HG03039 (cell line): Measurements from ENCODE around the gene PRKCD.

Source experiments
- ATAC-seq: cut with Tn5 transposase; IDR thresholded peaks from one replicate; pipeline ENCODE4 v1.9.1; 2021; ENCODE audit warnings: mild to moderate bottlenecking, moderate library complexity; ENCODE audit not compliant: unreplicated experiment

Gene PRKCD

GRCh38 chr3:53229606-53230005 is 68.6 kb downstream of the PRKCD start:
- ATAC-seq, result no peak

GRCh38 chr3:53230041-53230621 is 69.1 kb downstream of the PRKCD start:
- ATAC-seq, result no peak

- no peak for ATAC-seq
These were observed 69.8 kb downstream of the PRKCD start for GRCh38 chr3:53230789-53231188.

DNA sequence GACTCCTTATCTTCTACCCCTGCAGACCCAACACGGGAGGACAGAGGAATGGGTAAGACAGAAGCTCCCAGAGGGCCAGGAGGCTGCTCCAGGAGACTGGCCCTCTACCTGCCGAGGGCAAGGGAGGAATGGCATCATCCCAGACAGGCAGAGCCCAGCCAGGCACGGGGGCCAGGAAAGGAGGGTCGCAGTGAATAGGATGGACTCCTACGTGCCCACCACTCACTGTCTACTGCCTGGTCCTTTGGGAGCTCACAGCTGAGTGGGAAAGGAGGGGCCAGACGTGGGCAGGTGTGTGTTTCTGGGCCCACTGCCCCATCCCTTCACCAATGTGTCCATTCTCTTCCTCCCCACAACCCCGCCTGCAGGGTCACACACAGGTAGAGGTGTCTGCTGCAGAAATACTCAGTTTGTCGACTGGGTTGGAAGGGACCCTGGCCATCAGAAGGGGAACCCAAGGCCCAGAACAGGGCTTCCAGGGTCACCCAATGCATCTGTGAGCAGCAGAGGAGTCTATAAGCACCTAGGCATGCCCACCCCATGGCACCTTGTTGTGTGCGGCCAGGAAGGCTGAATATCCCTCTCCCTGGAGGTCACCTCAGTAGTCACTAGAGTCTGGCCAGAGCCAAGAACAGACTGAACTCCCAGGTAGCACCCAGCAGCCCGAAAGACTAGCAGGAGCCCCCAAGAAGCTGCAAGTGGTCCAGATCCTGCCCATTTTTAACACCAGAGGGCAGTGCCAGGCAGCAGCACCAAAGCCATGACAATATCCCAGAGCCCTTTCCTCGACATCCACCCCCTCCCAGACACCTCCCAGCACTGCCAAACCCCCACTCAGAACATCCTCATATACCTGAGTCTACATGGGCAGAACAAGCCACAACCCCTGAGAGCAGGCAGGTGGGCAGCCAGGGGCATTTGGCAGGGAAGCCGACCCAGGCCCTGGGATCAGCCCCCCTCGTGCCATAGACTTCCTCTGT is 70.8 kb downstream of the PRKCD start:
- ATAC-seq, result no peak

DNA sequence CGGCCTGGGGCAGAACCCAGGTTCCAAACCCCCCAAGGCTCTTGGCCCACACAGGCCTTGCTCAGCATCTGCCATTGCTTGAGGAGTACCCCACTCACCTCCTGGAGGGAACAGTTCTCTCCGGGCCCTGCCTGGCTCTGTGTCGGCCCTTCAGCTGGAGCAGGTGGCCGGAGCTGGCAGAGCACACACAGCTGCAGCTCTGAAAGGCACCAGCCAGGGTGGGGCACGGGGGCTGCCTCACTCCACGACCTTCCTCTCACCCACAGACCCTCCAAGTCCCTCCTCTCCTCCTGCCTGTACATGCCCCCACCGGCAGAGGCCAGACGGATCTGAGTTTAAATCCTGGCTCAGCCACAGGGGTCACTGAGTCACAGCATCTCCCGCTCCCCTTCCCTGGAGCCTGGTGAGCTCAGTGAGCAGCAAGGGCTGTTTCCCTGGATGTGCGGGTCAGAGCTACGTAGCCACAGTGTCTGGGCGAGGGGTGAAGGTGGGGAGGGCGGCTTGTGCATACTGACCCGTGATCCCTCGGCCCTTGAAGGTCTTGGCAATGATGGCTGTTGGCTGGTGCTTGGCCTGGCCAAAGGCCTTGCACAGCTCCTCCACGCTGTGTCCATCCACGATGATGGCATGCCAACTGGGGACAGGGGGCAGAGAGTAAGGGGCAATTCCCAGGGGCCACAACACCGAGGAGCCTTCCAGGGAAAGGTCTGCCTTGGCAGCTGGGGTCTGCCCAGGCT is 71.8 kb downstream of the PRKCD start:
- ATAC-seq, result no peak

DNA sequence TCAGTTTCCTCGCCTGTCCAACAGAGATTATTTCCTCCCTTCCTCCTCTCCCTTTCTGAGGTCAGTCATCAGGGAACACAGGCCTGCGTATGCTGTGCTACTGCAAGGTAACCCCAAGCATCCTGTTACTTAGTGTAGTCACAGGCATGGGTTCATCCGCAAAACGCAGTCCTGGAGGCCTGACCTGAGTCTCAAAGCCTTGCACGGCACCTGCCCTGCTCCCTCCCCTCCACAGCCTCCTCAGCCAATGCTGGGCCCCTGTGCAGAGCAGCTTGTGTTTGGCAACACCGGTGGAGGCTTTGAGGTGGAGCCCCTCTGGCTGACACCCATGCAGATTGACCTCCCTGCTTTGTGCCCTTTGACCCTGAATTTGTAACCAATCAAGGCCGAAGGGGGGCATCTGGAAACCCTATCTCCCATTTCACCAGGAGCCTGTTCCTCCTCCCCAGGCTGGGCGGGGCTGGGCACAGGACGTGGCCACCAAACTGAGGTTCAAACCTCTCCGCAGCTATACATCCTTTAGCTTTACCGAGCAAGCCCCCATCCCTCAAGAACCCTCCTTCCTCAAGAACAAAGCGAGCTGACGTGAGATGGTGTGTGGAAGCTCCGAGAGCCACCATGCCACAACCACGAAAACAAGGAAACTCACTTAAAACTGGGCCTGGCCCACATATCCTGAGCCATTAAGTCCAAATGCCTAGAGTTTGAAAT is 73.3 kb downstream of the PRKCD start:
- no peak for ATAC-seq

DNA sequence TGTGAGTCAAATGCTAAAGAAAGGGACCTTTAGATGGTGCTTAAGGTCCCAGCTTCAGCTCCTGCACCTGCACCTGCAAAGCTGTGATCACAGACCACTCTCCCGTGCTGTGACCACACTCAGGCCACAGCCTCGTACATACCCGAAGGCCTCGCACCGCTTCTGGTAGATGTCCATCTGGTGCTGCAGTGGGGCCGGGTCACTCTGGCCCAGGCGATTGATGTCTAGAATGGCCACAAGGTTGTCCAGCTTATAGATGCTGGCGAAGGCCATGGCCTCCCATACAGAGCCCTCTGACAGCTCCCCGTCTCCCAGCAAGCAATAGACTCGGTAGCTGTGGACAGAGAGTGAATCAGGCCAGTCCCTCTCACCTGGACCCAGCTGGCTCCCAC is 73.8 kb downstream of the PRKCD start:
- no peak for ATAC-seq

- ATAC-seq, result no peak
These were observed 74.5 kb downstream of the PRKCD start for GRCh38 chr3:53235545-53235944.

- ATAC-seq, result no peak
These were observed 75.3 kb downstream of the PRKCD start for GRCh38 chr3:53236112-53236841.

- no peak for ATAC-seq
These were observed 77.2 kb downstream of the PRKCD start for GRCh38 chr3:53238051-53238850.

DNA sequence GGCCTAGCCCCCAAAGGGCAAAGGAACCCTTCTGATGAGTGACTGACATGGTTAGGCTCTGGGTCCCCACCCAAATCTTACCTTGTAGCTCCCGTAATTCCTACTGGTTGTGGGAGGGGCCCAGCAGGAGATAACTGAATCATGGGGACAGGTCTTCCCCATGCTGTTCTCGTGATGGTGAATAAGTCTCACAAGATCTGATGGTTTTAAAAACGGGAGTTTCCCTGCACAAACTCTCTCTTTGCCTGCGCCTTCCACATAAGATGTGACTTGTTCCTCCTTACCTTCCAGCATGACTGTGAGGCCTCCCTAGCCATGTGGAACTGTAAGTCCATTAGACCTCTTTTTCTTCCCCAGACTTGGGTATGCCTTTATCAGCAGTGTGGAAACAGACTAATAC is 77.9 kb downstream of the PRKCD start:
- no peak for ATAC-seq

GRCh38 chr3:53239800-53240199 is 78.8 kb downstream of the PRKCD start:
- no peak for ATAC-seq

DNA sequence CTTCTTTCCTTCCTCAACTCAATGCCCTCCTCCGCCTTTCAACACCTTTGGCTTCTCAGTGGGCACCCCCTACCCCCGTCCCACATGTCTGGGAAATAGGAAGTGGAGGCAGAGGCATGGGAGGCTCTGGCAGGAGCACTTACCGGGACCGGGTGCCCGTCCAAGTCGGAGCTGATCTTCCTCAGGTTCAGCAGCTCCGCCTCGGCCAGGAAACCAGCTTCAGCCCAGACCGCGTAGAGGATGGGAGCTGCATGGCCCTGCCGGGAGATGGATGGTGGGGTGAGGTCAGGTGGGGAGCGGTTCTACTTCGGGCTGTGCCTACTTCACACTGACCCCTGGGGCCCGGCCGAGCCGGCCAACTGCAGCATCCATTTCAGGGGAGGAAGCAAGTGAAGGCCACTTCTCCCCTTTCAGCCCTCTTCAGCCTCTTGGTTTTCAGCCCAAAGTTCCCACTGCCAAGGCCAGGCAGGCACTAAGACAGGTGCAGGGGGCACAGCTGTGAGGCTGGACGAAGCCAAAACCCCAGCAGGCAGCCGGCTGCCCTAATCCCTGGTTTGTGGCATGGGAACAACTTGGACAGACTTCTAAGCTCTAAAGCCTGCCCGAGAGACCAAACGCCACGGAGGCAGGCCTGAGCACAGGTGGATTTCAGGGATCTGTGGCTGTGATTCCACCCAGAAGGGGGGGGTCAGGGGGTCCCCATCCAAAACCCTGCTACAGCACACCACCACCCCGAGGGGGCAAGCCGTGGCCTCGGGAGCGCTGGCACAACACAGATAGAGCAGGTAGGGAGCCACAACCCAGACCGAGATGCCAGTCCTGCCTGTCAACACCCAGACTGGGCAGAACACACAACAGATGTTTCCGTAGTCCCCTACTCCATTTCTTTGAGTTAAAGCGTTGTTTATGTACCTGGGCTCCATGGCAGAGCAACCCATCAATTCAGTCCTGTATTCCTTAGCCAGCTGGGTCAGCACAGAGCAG is 80.3 kb downstream of the PRKCD start:
- no peak for ATAC-seq

DNA sequence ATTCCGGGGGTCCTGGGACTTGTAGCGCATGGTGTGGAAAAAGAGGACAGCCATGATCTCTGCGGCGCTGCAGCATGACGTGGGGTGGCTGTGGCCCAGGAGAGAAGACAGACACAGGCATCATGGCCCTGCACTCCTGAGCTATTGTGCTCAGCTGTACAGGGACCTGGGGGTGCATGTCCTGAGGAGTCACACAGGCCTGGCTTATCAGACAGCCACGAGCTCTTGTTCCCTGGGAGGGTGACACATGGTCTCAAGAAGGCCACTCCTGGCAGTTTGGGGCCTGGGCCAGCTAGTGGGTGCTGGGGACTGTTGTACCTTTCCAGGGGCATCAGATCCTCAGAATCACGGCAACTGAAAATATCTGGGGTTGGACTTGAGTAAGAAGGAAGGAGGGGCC is 81.1 kb downstream of the PRKCD start:
- ATAC-seq, result no peak
